ENCODE measurements around the gene FOXO1.

FOXO1 gene

GRCh38 chr13:40571338-40571963 is 95.0 kb downstream of the FOXO1 start:
- Histone ChIP-seq H3K27ac (ENCODE audit: low read length) (no peak overlapping the region), H3K9ac (ENCODE audit: low read depth, low read length) (no peak overlapping the region), H3K27me3 (ENCODE audit: insufficient read depth, low read length, poor library complexity) (no peaks in the 10 kb centered on the region), H2AFZ (ENCODE audit: low read depth, low read length) (no peak overlapping the region), H3K4me1 (ENCODE audit: insufficient read depth, low read length) (no peaks in the 10 kb centered on the region), H3K36me3 (ENCODE audit: insufficient read depth, low read length) (no peaks in the 10 kb centered on the region), H4K20me1 (ENCODE audit: insufficient read depth, low read length) (peaks cover 12% of the 10 kb centered on the region; the same call in 1 of the 2 replicates), H3K4me2 (ENCODE audit: insufficient read depth, low read length) (no peak overlapping the region), H3K9me3 (ENCODE audit: insufficient read depth, low read length, severe bottlenecking) (no peaks in the 10 kb centered on the region), H3K79me2 (ENCODE audit: insufficient read depth, low read length) (no peaks in the 10 kb centered on the region), H3K4me3 (ENCODE audit: low read depth in 1 of 2, low read length in 2 of 2) (no peak overlapping the region)
- DNase-seq (no peak), ATAC-seq (ENCODE audit: insufficient read depth, low read depth) (no peak)
- TF ChIP-seq EZH2 (IDR thresholded peaks at IDR 0.05; ENCODE audit: borderline replicate concordance, low read depth, low read length, severe bottlenecking) (no peak), CTCF (IDR thresholded peaks at IDR 0.05; ENCODE audit: borderline replicate concordance, extremely low read depth, low read length, poor library complexity, severe bottlenecking) (no peak)

- Histone ChIP-seq H3K9me3 (ENCODE audit: insufficient read depth, low read length, severe bottlenecking) (no peaks in the 10 kb centered on the region), H3K27me3 (ENCODE audit: insufficient read depth, low read length, poor library complexity) (no peaks in the 10 kb centered on the region), H3K36me3 (ENCODE audit: insufficient read depth, low read length) (no peaks in the 10 kb centered on the region), H3K27ac (ENCODE audit: low read length) (no peak overlapping the region), H3K4me2 (ENCODE audit: insufficient read depth, low read length) (no peak overlapping the region), H3K4me1 (ENCODE audit: insufficient read depth, low read length) (no peaks in the 10 kb centered on the region), H4K20me1 (ENCODE audit: insufficient read depth, low read length) (peaks cover 9% of the 10 kb centered on the region; the same call in 1 of the 2 replicates), H2AFZ (ENCODE audit: low read depth, low read length) (no peak overlapping the region), H3K79me2 (ENCODE audit: insufficient read depth, low read length) (no peaks in the 10 kb centered on the region), H3K4me3 (ENCODE audit: low read depth in 1 of 2, low read length in 2 of 2) (no peak overlapping the region), H3K9ac (ENCODE audit: low read depth, low read length) (no peak overlapping the region)
- no peak for TF ChIP-seq CTCF (IDR thresholded peaks at IDR 0.05; ENCODE audit: borderline replicate concordance, extremely low read depth, low read length, poor library complexity, severe bottlenecking)
- no peak for TF ChIP-seq EZH2 (IDR thresholded peaks at IDR 0.05; ENCODE audit: borderline replicate concordance, low read depth, low read length, severe bottlenecking)
- DNase-seq, result no peak
- no peak for ATAC-seq (ENCODE audit: insufficient read depth, low read depth)
Measured at GRCh38 chr13:40570930-40571329, 95.5 kb downstream of the FOXO1 start.

GRCh38 chr13:40569024-40569350 is 97.5 kb downstream of the FOXO1 start:
- ATAC-seq (ENCODE audit: insufficient read depth, low read depth), result no peak
- H4K20me1 ChIP-seq (ENCODE audit: insufficient read depth, low read length), result peaks cover 12% of the 10 kb centered on the region; the same call in 1 of the 2 replicates
- no peak overlapping the region for H3K9ac ChIP-seq (ENCODE audit: low read depth, low read length)
- no peak overlapping the region for H2AFZ ChIP-seq (ENCODE audit: low read depth, low read length)
- H3K4me2 ChIP-seq (ENCODE audit: insufficient read depth, low read length), result no peak overlapping the region
- H3K4me1 ChIP-seq (ENCODE audit: insufficient read depth, low read length), result no peaks in the 10 kb centered on the region
- no peaks in the 10 kb centered on the region for H3K36me3 ChIP-seq (ENCODE audit: insufficient read depth, low read length)
- no peak for DNase-seq
- H3K9me3 ChIP-seq (ENCODE audit: insufficient read depth, low read length, severe bottlenecking), result no peaks in the 10 kb centered on the region
- TF ChIP-seq CTCF (IDR thresholded peaks at IDR 0.05; ENCODE audit: borderline replicate concordance, extremely low read depth, low read length, poor library complexity, severe bottlenecking) (no peak), EZH2 (IDR thresholded peaks at IDR 0.05; ENCODE audit: borderline replicate concordance, low read depth, low read length, severe bottlenecking) (no peak)
- H3K27me3 ChIP-seq (ENCODE audit: insufficient read depth, low read length, poor library complexity), result no peaks in the 10 kb centered on the region
- H3K4me3 ChIP-seq (ENCODE audit: low read depth in 1 of 2, low read length in 2 of 2), result no peak overlapping the region
- H3K27ac ChIP-seq (ENCODE audit: low read length), result no peak overlapping the region
- no peaks in the 10 kb centered on the region for H3K79me2 ChIP-seq (ENCODE audit: insufficient read depth, low read length)

Data from DND-41 (cell line).